Thoracic aorta (tissue), 2 donors: ENCODE measurements around the gene PSAP. TPM values are rescaled to one million over a fixed set of nuclear protein-coding genes. Genes with fewer than 3 reads are reported as not detected.

Source experiments
- ATAC-seq: fragments of 150-250 bp; one replicate; pipeline ENCODE4 v1.8.0; 2017; ENCODE audit warnings: low read depth; ENCODE audit not compliant: insufficient number of reproducible peaks, low FRiP score
- DNase-seq: peaks from one replicate; pipeline ENCODE4 v3.0.0-alpha.2; 2020; ENCODE audit warnings: low spot score
- H3K27ac ChIP-seq, 2 donors: fragments of 200-600 bp; sonication (generic); 1 replicate in 1 of 2; 2 replicates in 1 of 2; pipeline ENCODE4 v1.5.1; 2016; ENCODE audit warnings: mild to moderate bottlenecking in 2 of 2, moderate library complexity in 2 of 2
- H3K27me3 ChIP-seq: fragments of 200-600 bp; sonication (generic); replicated peaks from 2 replicates; pipeline ENCODE4 v1.6.0; 2016; ENCODE audit warnings: mild to moderate bottlenecking; ENCODE audit not compliant: insufficient read depth
- H3K36me3 ChIP-seq: fragments of 200-600 bp; sonication (generic); one replicate; pipeline ENCODE4 v1.5.1; 2016
- H3K4me1 ChIP-seq, 2 donors: fragments of 200-600 bp; sonication (generic); 1 replicate in 1 of 2; 2 replicates in 1 of 2; pipeline versions ENCODE4 v1.5.1 to v1.6.0; 2016; ENCODE audit warnings: low read depth in 2 of 2, mild to moderate bottlenecking in 1 of 2; ENCODE audit not compliant: control insufficient read depth in 1 of 2
- H3K4me3 ChIP-seq: fragments of 200-600 bp; sonication (generic); 2 replicates; pipeline ENCODE4 v1.5.1; 2016; ENCODE audit warnings: mild to moderate bottlenecking
- H3K9me3 ChIP-seq: fragments of 200-600 bp; sonication (generic); 2 replicates; pipeline ENCODE4 v1.5.1; 2016
- CTCF ChIP-seq: fragments of 200-600 bp; sonication (generic); IDR thresholded peaks from one replicate; pipeline ENCODE4 v1.5.1; 2019; ENCODE audit warnings: antibody characterized with exemption
- total RNA-seq, 2 donors: library from RNA; depleted of rRNA; stranded (reverse); fragments of >200 nt; gene quantifications; one replicate each; pipeline versions ENCODE4 v1.1.0 to v1.2.3, GENCODE V29; 2016

The PSAP gene
- total RNA-seq, 2 donors from 2014 or later, result 1,091 to 1,135 TPM

DNA sequence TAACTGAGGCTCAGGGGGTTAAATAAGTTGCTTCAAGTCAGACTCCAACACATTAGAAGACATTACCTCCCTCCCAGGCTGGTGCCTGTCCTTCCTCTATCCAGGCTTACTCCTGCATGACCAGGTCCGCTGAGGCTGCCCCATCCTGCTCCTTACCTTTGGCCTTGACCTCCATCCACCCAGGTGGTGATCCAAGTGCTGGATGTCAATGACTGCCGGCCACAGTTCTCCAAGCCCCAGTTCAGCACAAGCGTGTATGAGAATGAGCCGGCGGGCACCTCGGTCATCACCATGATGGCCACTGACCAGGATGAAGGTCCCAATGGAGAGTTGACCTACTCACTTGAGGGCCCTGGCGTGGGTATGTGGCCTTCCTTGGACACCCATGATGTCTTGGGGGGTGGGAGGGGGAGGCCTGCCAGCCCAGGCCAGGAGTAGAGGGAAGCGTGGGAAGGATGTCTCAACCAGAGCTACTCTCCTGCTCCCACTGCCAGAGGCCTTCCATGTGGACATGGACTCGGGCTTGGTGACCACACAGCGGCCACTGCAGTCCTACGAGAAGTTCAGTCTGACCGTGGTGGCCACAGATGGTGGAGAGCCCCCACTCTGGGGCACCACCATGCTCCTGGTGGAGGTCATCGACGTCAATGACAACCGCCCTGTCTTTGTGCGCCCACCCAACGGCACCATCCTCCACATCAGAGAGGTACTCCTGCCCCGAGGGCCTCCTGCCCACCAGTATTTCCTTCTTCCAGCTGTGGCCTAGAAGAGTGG, 48.1 kb downstream of the PSAP start:
- H3K27ac ChIP-seq, result no peak overlapping the region
- no peak for ATAC-seq
- TF ChIP-seq CTCF, result no peak

GRCh38 chr10:71802235-71802634, 48.8 kb downstream of the PSAP start:
- ATAC-seq, result no peak
- Histone ChIP-seq H3K27me3 (no peaks in the 10 kb centered on the region), H3K9me3 (no peaks in the 10 kb centered on the region), H3K36me3 (no peaks in the 10 kb centered on the region), H3K4me3 (no peak overlapping the region), H3K4me1 (no peaks in the 10 kb centered on the region), H3K27ac (no peak overlapping the region)
- no peak for TF ChIP-seq CTCF
- DNase-seq, result no peak

More for the DNA sequence above, 48.1 kb downstream of the PSAP start:
- Histone ChIP-seq H3K4me3 (no peak overlapping the region), H3K27me3 (no peaks in the 10 kb centered on the region), H3K4me1 (no peaks in the 10 kb centered on the region), H3K9me3 (no peaks in the 10 kb centered on the region), H3K36me3 (no peaks in the 10 kb centered on the region)
- no peak for DNase-seq

GRCh38 chr10:71801361-71801760, 49.7 kb downstream of the PSAP start:
- Histone ChIP-seq H3K27ac (no peak overlapping the region), H3K4me1 (no peaks in the 10 kb centered on the region), H3K27me3 (no peaks in the 10 kb centered on the region), H3K4me3 (no peak overlapping the region), H3K36me3 (no peaks in the 10 kb centered on the region), H3K9me3 (no peaks in the 10 kb centered on the region)
- no peak for ATAC-seq
- no peak for TF ChIP-seq CTCF
- no peak for DNase-seq

DNA sequence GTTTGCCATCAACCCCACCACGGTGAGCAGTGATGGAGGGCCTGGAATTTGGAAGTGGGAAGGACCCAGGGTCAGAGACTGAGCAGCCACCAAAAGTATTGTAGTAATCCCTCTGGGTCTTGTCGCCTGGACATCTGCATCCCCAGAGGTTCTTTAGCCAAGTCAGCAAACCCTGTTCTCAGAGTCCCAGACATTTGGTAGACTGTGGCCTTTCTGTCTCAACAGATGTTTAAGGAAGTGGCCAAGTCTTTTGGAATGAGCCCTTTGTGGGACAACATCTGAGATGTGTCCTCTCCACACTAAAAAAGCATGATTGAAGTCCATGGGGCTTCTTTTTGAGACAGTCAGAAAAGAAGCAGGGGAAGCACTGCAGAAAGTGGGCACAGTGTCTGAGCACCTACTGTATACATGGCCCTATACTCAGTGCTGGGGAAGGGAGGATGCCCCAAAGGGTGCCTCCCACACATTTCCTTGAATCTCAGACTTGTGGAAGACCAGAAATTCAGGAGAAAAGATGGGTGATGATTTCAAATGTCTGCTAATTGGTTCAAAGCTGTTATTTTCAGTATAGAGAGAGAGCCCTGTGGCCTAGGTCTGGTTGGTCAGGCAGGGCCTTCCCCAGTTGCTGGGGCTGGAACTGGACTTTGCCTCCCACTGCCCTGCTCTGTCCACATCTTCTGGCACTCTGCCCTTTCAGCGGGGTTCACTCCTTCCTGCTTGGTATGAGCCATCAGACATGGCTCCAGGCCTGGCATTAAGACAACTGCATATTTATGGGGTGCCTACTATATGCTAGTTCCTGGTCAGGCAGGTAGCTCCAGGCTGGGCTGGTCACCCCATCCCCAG, 51.2 kb downstream of the PSAP start:
- Histone ChIP-seq H3K4me1 (no peaks in the 10 kb centered on the region), H3K27ac (no peak overlapping the region), H3K36me3 (no peaks in the 10 kb centered on the region), H3K27me3 (no peaks in the 10 kb centered on the region), H3K4me3 (no peak overlapping the region), H3K9me3 (no peaks in the 10 kb centered on the region)
- TF ChIP-seq CTCF, result no peak
- no peak for DNase-seq
- ATAC-seq, result no peak

DNA sequence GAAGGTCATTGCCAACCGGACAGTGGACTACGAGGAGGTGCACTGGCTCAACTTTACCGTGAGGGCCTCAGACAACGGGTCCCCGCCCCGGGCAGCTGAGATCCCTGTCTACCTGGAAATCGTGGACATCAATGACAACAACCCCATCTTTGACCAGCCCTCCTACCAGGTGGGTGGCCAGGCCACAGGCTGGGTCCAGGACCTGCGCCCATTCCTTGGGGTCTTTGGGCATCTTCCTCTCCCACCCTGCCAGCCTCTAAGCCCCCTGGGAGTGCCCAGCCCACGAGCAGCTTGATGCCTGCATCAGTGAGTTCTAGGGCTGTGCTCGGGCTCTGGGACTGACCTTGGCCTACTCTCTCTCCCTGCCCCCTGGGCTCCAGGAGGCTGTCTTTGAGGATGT, 51.9 kb downstream of the PSAP start:
- no peak overlapping the region for H3K4me3 ChIP-seq
- H3K4me1 ChIP-seq, result no peaks in the 10 kb centered on the region
- ATAC-seq, result no peak
- no peaks in the 10 kb centered on the region for H3K9me3 ChIP-seq
- no peak for TF ChIP-seq CTCF
- no peak for DNase-seq
- no peak overlapping the region for H3K27ac ChIP-seq
- H3K36me3 ChIP-seq, result no peaks in the 10 kb centered on the region
- no peaks in the 10 kb centered on the region for H3K27me3 ChIP-seq
